Large intestine (tissue), 3 donors: ENCODE measurements around the gene HAP1. TPM values are rescaled to one million over a fixed set of nuclear protein-coding genes. Genes with fewer than 3 reads are reported as not detected.

Experiments used
- DNase-seq, 2 donors: peaks; one replicate each; pipeline versions ENCODE4 v3.0.0 to v3.0.0-alpha.2; 2013
- H3K27ac ChIP-seq: one replicate; pipeline ENCODE4 v1.5.1; 2013; ENCODE audit warnings: low read length
- H3K27me3 ChIP-seq: 2 replicates; pipeline ENCODE4 v1.6.1; 2013; ENCODE audit warnings: low read length; ENCODE audit not compliant: control insufficient read depth, insufficient read depth
- H3K36me3 ChIP-seq: 2 replicates; pipeline ENCODE4 v1.6.1; 2013; ENCODE audit warnings: low read length; ENCODE audit not compliant: control insufficient read depth, insufficient read depth
- H3K4me1 ChIP-seq: one replicate; pipeline ENCODE4 v1.6.1; 2013; ENCODE audit warnings: low read length; ENCODE audit not compliant: control insufficient read depth, insufficient read depth
- H3K4me3 ChIP-seq: one replicate; pipeline ENCODE4 v1.5.1; 2013; ENCODE audit warnings: low read length
- H3K9me3 ChIP-seq: one replicate; pipeline ENCODE4 v1.6.1; 2013; ENCODE audit warnings: mild to moderate bottlenecking, low read depth, low read length, moderate library complexity; ENCODE audit not compliant: control insufficient read depth
- WGBS: methylation state at CpG from one replicate; pipeline ENCODE4 v1.1.5; 2013; ENCODE audit warnings: low lambda C conversion rate; ENCODE audit not compliant: insufficient coverage; 5-methylcytosine and 5-hydroxymethylcytosine counted together
- polyA plus RNA-seq: library from polyadenylated mRNA; unstranded; fragments of 120-200 nt; gene quantifications from one replicate; pipeline ENCODE4 v1.2.1, GENCODE V29; 2013

The HAP1 gene
- polyA plus RNA-seq, 1 donor: 0.39 TPM

DNA sequence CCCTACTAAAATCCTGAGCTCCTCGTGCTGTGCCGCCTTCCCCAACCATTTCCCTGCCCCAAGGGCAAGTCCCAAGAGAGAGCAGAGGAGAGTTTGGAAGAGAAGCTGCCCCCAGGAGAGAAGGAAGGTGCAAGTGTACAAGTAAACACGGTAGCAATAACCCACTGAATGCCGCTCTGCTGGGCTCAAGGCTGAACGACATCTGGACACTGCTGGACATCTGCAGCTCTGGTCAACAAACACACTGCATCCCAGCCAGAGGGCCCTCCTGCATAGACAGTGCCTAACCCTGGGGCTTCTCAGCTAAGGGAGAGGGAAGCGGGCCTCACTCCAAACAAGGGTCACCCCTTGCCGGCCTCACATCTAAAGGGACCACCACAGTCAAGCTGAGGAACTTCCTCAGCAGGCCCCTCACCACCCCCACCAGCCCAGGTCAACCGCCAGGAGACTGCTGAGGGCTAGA, 39.3 kb upstream of the HAP1 start:
- Histone ChIP-seq H3K4me3 (no peak overlapping the region), H3K9me3 (peaks cover 2% of the 10 kb centered on the region), H3K27me3 (no peaks in the 10 kb centered on the region), H3K4me1 (peaks cover 69% of the 10 kb centered on the region), H3K27ac (peak overlapping the region; percentile 95), H3K36me3 (peaks cover 71% of the 10 kb centered on the region)
- peak in 1 of 2 donors; percentile 39 for DNase-seq
- WGBS: no CpG with 5 or more reads among the region's 8 CpGs

- H3K9me3 ChIP-seq: peaks cover 4% of the 10 kb centered on the region
- H3K27ac ChIP-seq: peak overlapping the region; percentile 95
- WGBS: no CpG with 5 or more reads among the region's 12 CpGs
- H3K4me1 ChIP-seq: peaks cover 67% of the 10 kb centered on the region
- peak overlapping the region; percentile 10 for H3K4me3 ChIP-seq
- H3K36me3 ChIP-seq: peaks cover 76% of the 10 kb centered on the region
- H3K27me3 ChIP-seq: no peaks in the 10 kb centered on the region
- peak; percentile 97 to 99 for DNase-seq
Observed at GRCh38 chr17:41773190-41773588, 38.7 kb upstream of the HAP1 start.

GRCh38 chr17:41772586-41773189, 38.2 kb upstream of the HAP1 start:
- H3K9me3 ChIP-seq: peaks cover 4% of the 10 kb centered on the region
- peak overlapping the region; percentile 10 for H3K4me3 ChIP-seq
- peak overlapping the region; percentile 95 for H3K27ac ChIP-seq
- no peaks in the 10 kb centered on the region for H3K27me3 ChIP-seq
- H3K36me3 ChIP-seq: peaks cover 76% of the 10 kb centered on the region
- DNase-seq: peak; percentile 50 to 86
- H3K4me1 ChIP-seq: peaks cover 62% of the 10 kb centered on the region
- no CpG with 5 or more reads among the region's 19 CpGs for WGBS

GRCh38 chr17:41772218-41772585, 37.8 kb upstream of the HAP1 start:
- peaks cover 57% of the 10 kb centered on the region for H3K4me1 ChIP-seq
- peaks cover 76% of the 10 kb centered on the region for H3K36me3 ChIP-seq
- H3K4me3 ChIP-seq: no peak overlapping the region
- peak; percentile 85 to 92 for DNase-seq
- H3K27me3 ChIP-seq: no peaks in the 10 kb centered on the region
- WGBS: no CpG with 5 or more reads among the region's 4 CpGs
- H3K9me3 ChIP-seq: peaks cover 4% of the 10 kb centered on the region
- H3K27ac ChIP-seq: peak overlapping the region; percentile 95

DNA sequence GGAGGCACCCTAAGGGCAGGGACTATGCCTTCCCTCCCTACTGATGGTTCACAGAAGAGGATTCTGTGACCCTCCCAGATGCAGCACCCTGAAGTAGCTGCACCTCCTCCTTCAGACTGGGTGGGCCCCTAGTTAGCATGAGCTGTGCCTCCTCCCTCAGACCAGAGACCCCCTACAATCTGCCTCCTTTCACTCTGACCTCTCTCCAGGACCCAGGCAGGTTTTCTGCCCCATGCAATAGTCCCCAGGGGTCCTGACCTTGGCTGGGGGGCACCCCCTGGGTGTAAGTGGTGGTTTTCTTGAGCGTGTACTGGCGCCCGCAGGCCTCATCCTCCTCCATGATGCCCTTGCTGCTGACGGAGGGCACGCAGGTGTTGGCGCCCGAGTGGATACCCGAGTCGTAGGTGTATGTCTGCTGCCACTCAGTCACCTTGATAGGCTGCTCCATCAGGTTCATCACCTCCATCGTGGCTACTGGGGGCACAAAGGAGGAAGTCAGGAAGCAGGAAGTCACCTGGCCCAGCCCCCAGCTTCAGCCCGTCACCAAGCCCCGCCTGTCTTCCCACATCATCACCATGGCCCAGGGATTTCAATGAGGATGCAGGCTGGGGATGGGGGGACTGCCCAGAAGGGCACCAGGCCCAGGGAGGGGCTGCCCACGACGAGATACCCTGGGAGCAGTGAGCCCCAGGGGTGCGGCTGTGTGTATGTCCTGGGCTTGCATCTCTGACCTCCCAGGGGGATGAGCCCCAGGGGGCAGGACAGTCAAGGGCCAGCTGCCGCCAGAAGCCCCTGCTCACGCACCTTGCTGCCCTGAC, 37.2 kb upstream of the HAP1 start:
- no CpG with 5 or more reads among the region's 17 CpGs for WGBS
- H3K36me3 ChIP-seq: peaks cover 77% of the 10 kb centered on the region
- peak overlapping the region; percentile 95 for H3K27ac ChIP-seq
- peaks cover 4% of the 10 kb centered on the region for H3K9me3 ChIP-seq
- H3K27me3 ChIP-seq: no peaks in the 10 kb centered on the region
- DNase-seq: no peak
- no peak overlapping the region for H3K4me3 ChIP-seq
- H3K4me1 ChIP-seq: peaks cover 53% of the 10 kb centered on the region

DNA sequence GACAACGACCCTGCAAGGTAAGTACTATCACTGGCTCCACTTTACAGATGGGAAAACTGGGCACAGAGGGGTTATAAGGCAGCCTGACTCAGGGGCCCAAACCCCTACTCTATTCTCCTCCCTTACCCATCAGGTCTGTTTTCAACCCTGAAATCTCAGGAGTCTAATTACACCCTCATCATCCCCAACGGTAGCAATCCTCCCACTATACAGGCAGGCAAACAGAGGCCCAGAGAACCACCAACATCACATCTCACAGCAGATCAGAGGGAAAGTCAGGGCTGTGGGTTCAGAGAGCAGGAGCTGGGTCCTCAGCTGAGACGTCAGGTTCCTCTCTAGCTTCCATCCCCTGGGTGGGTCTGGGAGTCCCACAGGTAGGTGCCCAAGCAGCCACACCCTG, 35.5 kb upstream of the HAP1 start:
- H3K9me3 ChIP-seq: peaks cover 4% of the 10 kb centered on the region
- DNase-seq: no peak
- H3K4me1 ChIP-seq: peaks cover 38% of the 10 kb centered on the region
- H3K27ac ChIP-seq: no peak overlapping the region
- no peak overlapping the region for H3K4me3 ChIP-seq
- H3K36me3 ChIP-seq: peaks cover 77% of the 10 kb centered on the region
- no CpG with 5 or more reads among the region's 3 CpGs for WGBS
- no peaks in the 10 kb centered on the region for H3K27me3 ChIP-seq

- H3K36me3 ChIP-seq: peaks cover 77% of the 10 kb centered on the region
- no peaks in the 10 kb centered on the region for H3K27me3 ChIP-seq
- WGBS: no CpG with 5 or more reads among the region's 16 CpGs
- H3K4me3 ChIP-seq: no peak overlapping the region
- H3K9me3 ChIP-seq: peaks cover 4% of the 10 kb centered on the region
- DNase-seq: no peak
- H3K27ac ChIP-seq: no peak overlapping the region
- peaks cover 32% of the 10 kb centered on the region for H3K4me1 ChIP-seq
Observed at GRCh38 chr17:41769346-41769862, 35.0 kb upstream of the HAP1 start.

- Histone ChIP-seq H3K27me3 (no peaks in the 10 kb centered on the region), H3K27ac (no peak overlapping the region), H3K4me1 (peaks cover 26% of the 10 kb centered on the region), H3K4me3 (no peak overlapping the region), H3K36me3 (peaks cover 79% of the 10 kb centered on the region), H3K9me3 (peaks cover 4% of the 10 kb centered on the region)
- WGBS: no CpG with 5 or more reads among the region's 23 CpGs
- DNase-seq: no peak
Observed at GRCh38 chr17:41768682-41769288, 34.3 kb upstream of the HAP1 start.

- Histone ChIP-seq H3K36me3 (peaks cover 91% of the 10 kb centered on the region), H3K27me3 (no peaks in the 10 kb centered on the region), H3K4me3 (no peak overlapping the region), H3K4me1 (peaks cover 14% of the 10 kb centered on the region), H3K27ac (no peak overlapping the region), H3K9me3 (peaks cover 4% of the 10 kb centered on the region)
- DNase-seq: no peak
- WGBS: no CpG with 5 or more reads among the region's 18 CpGs
Observed at GRCh38 chr17:41767324-41768042, 33.0 kb upstream of the HAP1 start.

GRCh38 chr17:41766135-41766534, 31.7 kb upstream of the HAP1 start:
- H3K9me3 ChIP-seq: peaks cover 4% of the 10 kb centered on the region
- no peak for DNase-seq
- H3K27me3 ChIP-seq: no peaks in the 10 kb centered on the region
- no peak overlapping the region for H3K4me3 ChIP-seq
- peaks cover 92% of the 10 kb centered on the region for H3K36me3 ChIP-seq
- no peak overlapping the region for H3K27ac ChIP-seq
- peaks cover under 1% of the 10 kb centered on the region for H3K4me1 ChIP-seq
